Measurements from ENCODE around the gene PRMT1.

The PRMT1 gene

DNA sequence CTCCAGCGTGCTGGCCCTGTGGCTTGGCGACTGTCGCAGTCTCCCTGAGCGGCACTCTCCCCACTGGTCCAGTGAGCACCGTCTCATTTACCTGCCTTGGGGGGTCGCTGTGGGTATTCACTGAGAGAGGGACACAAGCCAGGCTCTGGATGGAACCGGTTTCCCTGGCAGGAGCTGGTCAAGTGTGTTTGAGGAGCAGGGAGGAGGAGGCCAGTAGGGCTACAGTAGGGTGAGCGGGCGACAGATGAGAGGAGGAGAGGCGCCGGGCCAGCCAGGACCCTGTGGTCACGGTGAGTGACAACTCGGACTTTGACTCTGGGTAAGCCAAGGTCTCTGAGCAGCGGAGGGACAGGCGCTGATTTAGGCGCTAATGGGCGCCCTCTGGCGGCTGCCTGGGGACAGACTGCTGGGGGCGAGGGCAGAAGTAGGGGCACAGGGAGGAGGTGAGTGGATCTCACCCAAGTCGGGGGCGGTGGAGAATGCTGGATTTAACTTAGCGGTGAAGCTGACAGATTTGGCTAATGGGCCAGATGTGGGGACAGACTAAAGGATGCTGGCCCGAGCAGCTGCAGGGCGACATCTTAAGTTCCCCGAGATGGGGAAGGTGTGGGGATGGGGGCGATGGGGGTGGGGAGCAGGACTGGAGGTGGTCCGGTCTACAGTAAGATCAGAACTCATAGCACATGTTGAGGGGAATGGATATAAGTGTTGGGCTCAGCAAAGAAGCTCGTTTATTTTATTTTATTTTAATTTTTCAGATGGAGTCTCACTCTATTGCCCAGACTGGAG lies 4.7 kb upstream of the PRMT1 start:
- DNase-seq, result peak; percentile 86

DNA sequence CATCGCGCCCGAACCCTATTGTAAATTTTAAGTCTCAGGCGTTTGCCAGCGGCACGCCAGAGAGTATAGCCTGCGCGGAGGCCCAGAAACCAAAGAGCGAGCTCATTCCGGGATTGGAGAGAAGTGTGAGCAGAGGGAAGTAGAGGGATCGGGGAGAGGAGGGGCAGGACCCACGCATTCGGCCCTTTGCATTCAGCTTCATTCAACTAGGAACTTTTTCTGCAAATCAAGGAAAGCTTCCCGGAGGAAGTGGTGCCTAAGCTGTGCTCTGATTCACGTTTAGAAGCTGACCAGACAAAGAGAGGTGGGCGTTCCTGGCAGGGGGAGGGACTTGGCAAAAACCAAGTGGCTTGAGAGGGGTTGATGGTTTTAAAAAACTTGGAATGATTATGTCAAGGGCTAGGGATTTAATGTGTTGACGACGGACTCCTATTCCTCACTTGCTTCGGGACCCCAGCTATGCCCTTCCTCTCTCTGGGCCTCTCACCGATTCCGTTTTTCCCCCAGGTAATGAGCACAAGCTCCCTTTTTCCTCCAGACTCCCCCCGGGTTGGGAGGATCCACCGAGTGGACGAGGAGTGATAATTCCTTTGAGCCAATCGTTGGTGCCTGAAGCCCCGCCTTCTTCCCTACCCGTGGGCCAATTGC lies 811 bp upstream of the PRMT1 start:
- peak; percentile 88 for DNase-seq

DNA sequence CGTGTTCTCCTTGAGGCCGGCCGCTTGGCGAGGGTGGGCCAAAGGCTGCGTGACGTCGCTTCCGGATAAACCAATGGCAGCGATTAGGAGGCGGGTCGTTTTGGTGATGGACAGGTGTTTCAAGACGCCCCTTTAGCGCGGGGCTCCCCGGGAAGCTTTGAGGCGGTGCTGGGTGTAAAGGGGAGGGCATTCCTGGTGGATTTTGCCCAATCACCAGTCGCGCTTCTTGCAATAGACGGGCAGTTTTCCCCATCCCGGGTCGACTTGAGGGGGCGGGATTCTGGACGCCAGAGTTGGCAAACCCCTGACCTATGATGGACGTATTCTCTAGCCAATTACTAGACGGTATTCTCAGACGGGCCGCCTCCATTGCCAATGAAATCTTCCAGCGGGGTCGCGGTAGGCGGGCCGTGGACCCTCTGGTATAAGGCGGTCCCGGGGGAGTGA lies 264 bp upstream of the PRMT1 start:
- DNase-seq, result peak; percentile 100

DNA sequence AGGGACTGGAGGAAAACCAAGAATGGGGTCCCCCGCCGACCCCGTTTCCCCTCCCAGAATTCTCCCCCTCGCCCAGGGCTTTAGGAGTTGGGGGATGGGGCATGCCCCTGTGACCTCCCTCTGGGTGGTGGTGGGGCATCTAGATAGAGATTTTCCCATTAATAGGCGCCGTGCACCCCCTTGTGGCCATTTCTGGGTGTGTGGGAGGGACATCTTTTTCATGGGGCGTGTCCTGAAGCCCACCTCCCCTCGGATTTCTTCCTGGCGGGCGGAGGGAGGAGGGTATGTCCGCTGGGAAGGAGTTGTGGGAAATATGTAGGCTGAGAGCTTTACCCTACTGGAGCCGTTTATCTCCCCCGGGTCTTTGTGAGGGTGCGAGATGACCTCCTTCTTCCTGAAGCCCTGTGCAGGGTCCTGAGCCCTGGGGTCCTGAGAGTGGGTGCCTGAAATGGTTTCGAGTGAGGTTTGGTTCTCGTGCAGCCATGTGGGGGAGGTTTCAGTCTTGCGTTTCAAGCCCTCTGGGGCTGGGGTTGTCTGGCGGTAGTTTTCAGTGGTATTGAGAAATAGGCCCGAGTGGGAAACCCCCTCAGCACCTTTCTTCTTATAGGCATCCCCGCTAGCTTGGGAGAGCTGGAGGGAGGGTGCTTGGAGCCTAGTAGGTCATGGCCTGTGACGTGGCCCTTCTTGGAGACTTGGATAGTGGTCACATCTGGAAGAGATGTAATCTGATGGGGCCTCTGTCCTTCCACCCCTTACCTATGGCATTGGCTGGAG lies 1.0 kb downstream of the PRMT1 start:
- peak; percentile 54 for DNase-seq

DNA sequence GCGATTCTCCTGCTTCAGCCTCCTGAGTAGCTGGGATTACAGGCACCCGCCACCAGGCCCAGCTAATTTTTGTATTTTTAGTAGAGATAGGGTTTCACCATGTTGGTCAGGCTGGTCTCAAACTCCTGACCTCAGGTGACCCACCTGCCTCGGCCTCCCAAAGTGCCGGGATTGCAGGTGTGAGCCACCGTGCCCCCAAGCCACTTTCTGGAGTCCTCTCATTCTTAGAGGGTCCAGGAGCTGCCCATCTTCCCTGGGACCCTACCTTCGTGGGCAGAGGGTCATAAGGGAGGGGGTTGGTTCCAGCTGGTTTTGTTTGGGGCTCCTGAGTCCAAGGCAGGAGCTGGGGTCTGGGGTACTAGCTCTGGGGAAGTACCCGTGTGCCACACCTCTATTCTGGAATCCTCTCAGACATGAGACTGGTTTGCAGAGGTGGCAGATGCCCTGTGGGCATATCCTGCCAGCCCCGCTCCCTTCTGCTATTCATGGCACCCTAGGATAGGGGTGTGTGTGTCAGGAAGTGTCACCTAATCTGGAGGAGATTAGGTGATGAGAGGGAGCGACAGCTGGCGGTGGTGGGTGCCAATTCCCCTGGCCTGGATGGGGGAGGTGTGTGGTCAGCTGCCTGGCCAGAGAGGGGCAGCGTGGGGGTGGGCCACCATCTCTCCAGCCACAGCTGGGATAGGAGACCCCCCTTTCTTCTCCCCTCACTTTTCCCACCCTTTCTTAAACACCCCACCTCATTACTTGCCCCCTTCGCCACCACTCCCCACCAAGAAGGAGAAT lies 2.1 kb downstream of the PRMT1 start:
- DNase-seq, result no peak

DNA sequence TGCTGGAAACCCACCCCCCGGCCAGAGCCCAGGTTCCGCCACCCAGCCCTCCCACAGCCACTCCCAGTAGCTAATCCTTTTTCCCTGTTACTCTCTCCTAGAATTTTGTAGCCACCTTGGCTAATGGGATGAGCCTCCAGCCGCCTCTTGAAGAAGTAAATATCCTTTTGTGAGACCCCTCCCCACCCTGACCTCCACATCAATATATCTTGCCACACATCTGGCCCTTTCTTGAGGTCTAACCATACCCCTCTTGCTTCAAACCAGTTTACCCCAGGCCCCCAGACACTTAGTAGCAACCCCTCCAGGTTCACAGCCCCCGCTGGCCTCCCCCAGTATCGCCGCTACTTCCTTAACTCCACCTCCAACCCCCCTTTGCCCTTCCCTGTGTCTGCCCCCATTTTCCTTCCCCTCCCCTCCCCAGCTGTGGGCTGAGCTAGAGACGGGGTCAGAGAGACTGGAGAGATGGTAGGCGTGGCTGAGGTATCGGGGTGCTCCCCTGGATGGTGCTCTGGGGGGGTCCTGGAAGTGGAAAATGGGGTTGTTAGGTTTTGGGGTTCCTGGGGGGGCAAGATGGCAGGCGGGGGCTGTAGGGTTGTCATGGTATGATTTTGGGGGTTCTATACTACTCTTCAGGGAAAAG lies 2.8 kb downstream of the PRMT1 start:
- no peak for DNase-seq

DNA sequence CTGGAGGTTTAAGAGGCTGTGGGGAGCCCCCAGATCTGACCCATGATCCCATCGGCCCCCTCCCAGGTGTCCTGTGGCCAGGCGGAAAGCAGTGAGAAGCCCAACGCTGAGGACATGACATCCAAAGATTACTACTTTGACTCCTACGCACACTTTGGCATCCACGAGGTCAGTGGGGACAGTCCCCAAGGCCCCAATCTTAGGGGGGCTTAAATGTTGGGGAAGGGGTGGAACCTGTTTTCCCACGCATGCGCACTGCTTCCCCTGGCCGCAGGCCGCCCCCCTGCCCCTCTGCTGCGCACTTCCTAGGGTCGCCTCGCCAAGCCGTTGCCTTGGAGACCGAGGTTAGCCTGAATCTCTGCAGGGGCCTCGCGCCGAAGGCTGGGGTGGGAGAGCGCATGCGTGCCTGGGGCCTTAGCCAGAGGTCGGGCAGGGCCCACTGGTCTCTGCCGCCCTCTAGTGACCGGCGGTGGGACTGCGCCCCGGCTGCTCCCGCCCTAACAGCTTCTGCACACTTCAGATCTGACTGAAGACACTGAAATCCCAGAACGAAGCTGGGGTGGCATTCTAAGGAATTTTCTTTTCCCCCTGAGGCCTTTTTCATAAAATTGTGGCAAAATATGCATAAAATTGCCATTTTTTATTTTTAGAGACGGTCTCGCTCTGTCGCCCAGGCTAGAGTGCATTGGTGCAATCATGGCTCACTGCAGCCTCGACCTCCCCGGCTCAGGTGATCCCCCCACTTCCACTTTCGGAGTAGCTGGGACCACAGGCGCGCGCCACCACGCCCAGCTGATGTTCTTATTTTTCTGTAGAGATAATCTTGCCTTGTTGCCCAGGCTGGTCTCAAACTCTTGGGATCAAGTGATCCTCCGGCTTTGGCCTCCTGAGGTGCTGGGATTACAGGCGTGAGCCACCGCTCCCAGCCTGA lies 3.6 kb downstream of the PRMT1 start:
- DNase-seq, result peak; percentile 62

DNA sequence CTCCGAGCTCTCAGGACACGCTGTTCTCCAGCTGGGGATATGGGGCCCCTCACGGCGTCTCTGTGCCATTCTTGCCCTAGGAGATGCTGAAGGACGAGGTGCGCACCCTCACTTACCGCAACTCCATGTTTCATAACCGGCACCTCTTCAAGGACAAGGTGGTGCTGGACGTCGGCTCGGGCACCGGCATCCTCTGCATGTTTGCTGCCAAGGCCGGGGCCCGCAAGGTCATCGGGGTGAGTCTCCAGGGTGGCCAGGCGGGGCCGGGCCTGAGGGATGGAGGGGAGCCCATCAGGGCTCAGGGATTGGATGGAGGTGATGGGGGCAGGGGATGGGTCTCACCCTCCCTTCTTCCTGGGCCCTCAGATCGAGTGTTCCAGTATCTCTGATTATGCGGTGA lies 4.8 kb downstream of the PRMT1 start:
- no peak for DNase-seq

DNA sequence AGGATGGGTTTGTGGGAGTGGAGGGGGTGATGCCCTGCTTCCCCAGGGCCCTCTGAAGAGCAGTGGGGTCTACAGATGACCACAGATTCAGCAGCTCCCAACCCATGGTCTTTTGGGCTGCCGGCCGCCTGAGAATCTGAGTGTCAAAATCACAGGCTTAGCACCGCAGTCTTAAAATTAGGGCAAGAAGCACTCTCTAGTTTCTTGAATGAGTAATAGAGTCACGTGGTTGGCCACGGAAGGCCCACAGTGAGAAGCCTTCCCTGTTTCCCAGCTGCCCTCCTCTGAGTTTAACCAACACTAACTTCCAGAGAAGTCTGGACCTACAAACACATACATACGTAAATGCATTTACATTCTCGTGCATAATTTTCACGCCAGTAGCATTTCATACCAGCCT lies 5.2 kb downstream of the PRMT1 start:
- no peak for DNase-seq

DNA sequence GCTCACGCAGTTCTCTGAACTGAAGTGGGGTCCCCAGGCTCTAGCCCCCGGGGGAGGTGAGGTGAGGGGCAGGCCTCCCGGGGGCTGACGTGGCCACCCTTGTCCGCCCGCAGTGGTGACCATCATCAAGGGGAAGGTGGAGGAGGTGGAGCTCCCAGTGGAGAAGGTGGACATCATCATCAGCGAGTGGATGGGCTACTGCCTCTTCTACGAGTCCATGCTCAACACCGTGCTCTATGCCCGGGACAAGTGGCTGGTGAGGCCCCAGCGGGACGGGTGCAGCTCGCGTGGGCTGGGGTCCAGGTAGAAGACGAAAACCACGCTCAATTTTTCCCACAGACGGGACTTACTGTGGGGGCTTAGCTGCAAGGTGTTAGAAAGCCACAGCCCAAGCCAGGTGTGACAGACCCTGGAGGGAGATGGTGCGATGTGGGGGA lies 6.8 kb downstream of the PRMT1 start:
- DNase-seq, result no peak

DNA sequence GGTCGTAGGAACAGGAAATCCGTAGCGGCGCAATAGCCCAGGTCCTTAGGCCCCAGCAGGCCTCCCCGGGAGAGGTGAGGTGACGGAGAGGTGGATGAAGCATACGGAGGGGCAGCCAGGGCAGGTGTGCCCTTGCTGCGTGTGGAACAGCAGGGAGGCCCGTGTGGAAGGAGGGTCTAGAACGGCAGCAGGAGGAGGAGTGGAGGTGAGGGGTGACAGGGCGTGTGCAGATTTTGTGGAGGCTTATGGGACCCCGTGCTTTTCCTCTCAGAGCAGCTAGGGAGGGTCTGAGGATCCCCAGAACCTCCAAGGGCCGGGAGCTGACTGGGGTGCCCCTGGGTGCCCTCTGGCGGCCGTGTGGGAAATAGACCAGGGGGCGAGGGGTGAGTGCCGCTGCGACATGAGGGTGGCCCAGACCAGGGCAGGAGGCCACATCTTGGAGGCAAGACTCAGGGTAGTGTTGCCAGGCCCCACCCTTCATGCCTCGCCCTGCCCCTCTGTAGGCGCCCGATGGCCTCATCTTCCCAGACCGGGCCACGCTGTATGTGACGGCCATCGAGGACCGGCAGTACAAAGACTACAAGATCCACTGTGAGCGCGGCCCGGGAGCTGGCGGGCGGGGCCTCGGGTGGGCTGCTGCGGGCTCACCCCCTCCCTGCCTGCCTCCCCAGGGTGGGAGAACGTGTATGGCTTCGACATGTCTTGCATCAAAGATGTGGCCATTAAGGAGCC lies 7.3 kb downstream of the PRMT1 start:
- DNase-seq, result no peak

DNA sequence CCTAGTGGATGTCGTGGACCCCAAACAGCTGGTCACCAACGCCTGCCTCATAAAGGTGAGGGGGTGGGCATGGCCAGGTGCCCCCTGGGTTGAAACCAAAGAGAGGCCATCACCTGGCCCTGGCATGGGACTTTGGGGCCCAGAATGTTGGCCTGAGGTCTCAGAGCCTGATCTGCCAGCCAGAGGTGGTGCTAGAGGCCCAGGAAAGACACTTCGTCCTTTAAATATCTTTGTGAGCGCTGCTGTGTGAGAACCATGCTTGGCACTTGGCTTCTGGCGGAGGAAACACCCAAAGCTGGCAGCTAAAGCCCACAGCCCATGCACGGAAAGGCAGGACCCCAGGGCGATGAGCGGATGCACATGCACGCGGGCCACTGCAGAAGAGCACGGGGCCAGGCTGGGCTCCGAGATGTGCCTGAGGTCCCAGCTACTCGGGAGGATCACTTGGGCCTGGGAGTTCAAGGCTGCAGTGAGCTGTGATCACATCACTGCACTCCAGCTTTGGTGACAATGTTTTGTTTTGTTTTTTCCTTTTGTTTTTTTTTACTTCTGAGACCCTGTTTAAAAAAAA lies 8.0 kb downstream of the PRMT1 start:
- no peak for DNase-seq

DNA sequence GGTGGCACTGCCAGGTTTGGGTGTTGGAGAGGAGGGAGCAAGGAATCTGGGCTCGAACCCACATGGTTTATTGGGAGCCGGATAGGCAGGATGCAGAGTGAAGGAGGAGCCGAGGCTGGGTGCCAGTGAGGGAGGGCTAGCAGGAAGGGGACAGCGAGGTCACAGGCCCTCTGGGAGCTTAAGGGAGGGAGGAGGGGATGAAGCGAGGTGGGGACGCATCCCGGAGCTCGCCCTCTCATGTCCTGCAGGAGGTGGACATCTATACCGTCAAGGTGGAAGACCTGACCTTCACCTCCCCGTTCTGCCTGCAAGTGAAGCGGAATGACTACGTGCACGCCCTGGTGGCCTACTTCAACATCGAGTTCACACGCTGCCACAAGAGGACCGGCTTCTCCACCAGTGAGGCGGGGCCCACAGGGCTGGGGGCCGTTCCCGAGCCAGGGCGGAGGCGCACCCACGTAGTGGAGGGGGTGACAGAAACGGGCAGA lies 8.8 kb downstream of the PRMT1 start:
- no peak for DNase-seq

DNA sequence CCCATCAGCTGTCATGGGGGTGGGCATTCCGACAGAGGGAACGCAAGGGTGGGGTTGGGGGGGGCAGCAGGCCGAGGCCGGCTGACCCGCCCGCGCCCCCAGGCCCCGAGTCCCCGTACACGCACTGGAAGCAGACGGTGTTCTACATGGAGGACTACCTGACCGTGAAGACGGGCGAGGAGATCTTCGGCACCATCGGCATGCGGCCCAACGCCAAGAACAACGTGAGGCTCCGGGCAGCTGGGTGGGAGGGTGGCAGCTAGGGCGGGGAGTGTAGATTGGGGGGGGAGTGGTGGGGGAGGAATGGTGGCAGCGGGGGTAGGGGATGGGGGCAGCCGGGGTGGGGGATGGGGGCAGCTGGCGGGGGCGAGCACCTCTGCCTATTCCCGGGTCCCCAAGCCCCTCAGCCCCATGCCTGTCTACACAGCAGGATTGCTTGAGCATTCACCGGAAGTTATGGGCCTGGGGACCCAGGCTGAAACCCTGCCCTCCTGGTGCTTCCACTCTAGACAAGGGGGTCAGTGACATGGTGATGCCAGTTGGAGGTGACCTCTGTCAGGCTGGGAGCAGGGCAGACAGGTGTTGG lies 9.5 kb downstream of the PRMT1 start:
- DNase-seq, result no peak

DNA sequence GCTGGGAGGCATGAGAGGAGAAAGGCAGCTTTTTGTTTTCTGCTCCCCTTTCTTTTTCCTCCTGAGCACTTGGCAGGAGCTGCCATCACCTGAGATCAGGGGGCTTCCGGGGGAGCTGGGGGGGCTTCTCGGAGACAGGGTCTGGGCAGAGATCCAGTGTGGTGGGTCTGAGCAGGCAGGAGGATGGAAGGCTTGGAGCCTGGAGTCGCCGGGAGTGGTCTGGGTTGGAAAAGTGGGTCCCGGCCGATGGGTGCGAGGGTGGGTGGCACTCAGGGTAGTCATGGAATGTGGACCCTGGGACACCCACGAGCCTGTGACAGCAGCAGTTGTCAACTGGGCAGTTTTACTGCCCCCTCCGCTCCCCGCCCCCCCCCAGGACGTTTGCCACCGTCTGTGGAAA lies 10.1 kb downstream of the PRMT1 start:
- DNase-seq, result no peak

DNA sequence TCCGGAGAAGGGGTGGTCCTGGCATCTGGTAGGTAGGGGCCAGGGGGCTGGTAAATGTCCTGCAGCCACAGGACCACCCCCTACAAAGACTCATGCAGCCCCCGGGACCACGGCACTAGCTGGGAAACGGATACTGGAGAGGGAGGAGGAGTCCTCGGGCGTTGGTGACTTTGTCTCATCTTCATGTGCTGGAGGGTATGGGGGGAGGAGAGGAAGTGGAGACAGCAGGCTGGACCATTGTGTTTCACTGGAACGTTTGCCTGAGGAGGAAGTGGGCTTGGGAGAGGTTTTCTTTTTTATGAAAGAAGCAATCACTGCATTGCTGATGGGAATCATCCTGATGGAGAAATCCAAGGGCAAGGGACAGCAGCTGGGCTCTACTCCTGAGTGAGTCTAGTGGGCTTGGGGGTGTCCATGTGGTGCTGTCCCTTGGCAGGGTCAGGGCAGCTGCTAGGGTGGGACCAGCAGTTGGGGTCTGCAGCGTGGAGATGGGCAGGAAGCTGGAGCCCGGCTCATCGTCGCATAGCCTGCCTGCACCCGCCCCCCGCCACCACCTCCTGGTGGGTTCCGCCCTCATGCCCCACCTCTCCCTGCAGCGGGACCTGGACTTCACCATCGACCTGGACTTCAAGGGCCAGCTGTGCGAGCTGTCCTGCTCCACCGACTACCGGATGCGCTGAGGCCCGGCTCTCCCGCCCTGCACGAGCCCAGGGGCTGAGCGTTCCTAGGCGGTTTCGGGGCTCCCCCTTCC lies 10.7 kb downstream of the PRMT1 start:
- no peak for DNase-seq

DNA sequence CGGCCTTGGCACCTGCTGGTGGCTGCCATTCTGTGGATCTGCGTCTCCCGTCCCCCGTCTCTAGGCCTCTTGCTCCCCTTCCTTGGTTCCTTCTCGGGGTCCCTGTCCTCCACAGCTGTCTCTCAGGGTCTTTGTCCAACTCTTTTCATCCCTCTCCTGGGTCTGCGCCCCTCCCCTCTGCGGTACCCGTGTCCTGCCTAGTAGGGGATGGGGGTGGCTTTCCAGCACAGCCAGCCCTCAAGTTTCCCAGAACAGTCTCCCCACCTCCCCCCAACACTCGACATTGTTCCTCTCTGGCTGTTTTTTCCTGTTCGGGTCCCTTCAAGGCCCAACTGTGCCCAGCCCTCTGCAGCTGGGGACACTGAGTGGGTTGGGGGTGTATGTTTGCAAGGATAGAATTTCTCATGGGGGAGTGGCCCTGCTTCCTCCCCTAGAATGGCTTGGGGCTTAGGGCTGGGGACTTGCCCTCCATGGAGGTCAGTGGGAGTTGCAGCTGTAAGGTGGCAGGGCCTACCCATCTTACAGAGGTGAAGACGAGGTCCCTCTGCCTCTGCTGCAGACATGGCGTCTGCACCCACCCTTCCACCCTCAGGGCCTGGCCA lies 11.6 kb downstream of the PRMT1 start:
- DNase-seq, result no peak

Data from NCI-H510A (cell line).